HepG2 (cell line): ENCODE data around the gene VPS54. TPM values are rescaled to one million over a fixed set of nuclear protein-coding genes. Genes with fewer than 3 reads are reported as not detected.

Source experiments
- ATF4 ChIP-seq, 2 experiments: fragments of 450-650 bp in 1 of 2; sonication (generic) in 1 of 2; formaldehyde crosslinking; IDR thresholded peaks; 2 replicates each; pipeline versions ENCODE4 v1.5.0 to v1.8.0; 2020 to 2022; ENCODE audit warnings: mild to moderate bottlenecking in 1 of 2, missing genetic modification reagents in 1 of 2
- ELF1 ChIP-seq: sonication (generic); formaldehyde crosslinking; IDR thresholded peaks from 2 replicates; pipeline ENCODE4 v1.4.0; 2020; ENCODE audit warnings: missing genetic modification reagents
- GATA4 ChIP-seq: sonication (generic); IDR thresholded peaks from 2 replicates; pipeline ENCODE4 v1.6.1; 2016; ENCODE audit warnings: antibody characterized with exemption, low read depth, borderline replicate concordance
- GFI1 ChIP-seq: sonication (generic); formaldehyde crosslinking; IDR thresholded peaks from 2 replicates; pipeline ENCODE4 v1.5.0; 2020; ENCODE audit warnings: missing genetic modification reagents, mild to moderate bottlenecking, borderline replicate concordance
- NFYC ChIP-seq: IDR thresholded peaks from 2 replicates; pipeline ENCODE4 v1.6.1; 2016; ENCODE audit warnings: missing genetic modification reagents, missing compliant biosample characterization
- PHF21A ChIP-seq: sonication (generic); formaldehyde crosslinking; IDR thresholded peaks from 2 replicates; pipeline ENCODE4 v1.5.0; 2020; ENCODE audit warnings: mild to moderate bottlenecking, missing genetic modification reagents
- REL ChIP-seq: sonication (generic); formaldehyde crosslinking; conservative IDR thresholded peaks from 2 replicates; pipeline ENCODE4 v1.8.0; 2022; ENCODE audit warnings: mild to moderate bottlenecking, missing genetic modification reagents, moderate library complexity
- RXRB ChIP-seq: IDR thresholded peaks from 2 replicates; pipeline ENCODE4 v1.6.1; 2016; ENCODE audit warnings: borderline replicate concordance, missing genetic modification reagents, missing compliant biosample characterization
- SIX4 ChIP-seq: sonication (generic); formaldehyde crosslinking; IDR thresholded peaks from 2 replicates; pipeline ENCODE4 v1.4.0; 2020; ENCODE audit warnings: missing genetic modification reagents
- SOX5 ChIP-seq: IDR thresholded peaks from 2 replicates; pipeline ENCODE4 v1.6.1; 2016; ENCODE audit warnings: borderline replicate concordance
- SOX6 ChIP-seq, 2 experiments: fragments of 450-650 bp in 1 of 2; sonication (generic) in 1 of 2; formaldehyde crosslinking in 1 of 2; IDR thresholded peaks; 2 replicates each; pipeline versions ENCODE4 v1.4.0 to v1.6.1; 2017 to 2020; ENCODE audit warnings: antibody characterized with exemption in 1 of 2, mild to moderate bottlenecking in 1 of 2, missing genetic modification reagents in 1 of 2
- SSRP1 ChIP-seq: IDR thresholded peaks from 2 replicates; pipeline ENCODE4 v1.6.1; 2016; ENCODE audit warnings: control low read depth
- TBX2 ChIP-seq: sonication (generic); formaldehyde crosslinking; IDR thresholded peaks from 2 replicates; pipeline ENCODE4 v1.5.0; 2020; ENCODE audit warnings: missing genetic modification reagents, mild to moderate bottlenecking, borderline replicate concordance
- TGIF2 ChIP-seq: IDR thresholded peaks from 2 replicates; pipeline ENCODE4 v1.6.1; 2016; ENCODE audit warnings: control low read depth, missing compliant biosample characterization
- ZNF264 ChIP-seq: sonication (generic); formaldehyde crosslinking; IDR thresholded peaks from 2 replicates; pipeline ENCODE4 v1.4.0; 2020; ENCODE audit warnings: missing genetic modification reagents
- ZNF367 ChIP-seq: sonication (generic); formaldehyde crosslinking; IDR thresholded peaks from 2 replicates; pipeline ENCODE4 v1.4.0; 2020; ENCODE audit warnings: missing genetic modification reagents, borderline replicate concordance
- ZNF382 ChIP-seq: sonication (generic); formaldehyde crosslinking; IDR thresholded peaks from 2 replicates; pipeline ENCODE4 v1.5.0; 2020; ENCODE audit warnings: missing genetic modification reagents, mild to moderate bottlenecking, borderline replicate concordance
- ZNF496 ChIP-seq: sonication (generic); formaldehyde crosslinking; IDR thresholded peaks from 2 replicates; pipeline ENCODE4 v1.8.1; 2023; ENCODE audit warnings: mild to moderate bottlenecking, moderate library complexity, missing genetic modification reagents; ENCODE audit not compliant: insufficient replicate concordance
- ZNF614 ChIP-seq: IDR thresholded peaks from 2 replicates; pipeline ENCODE4 v1.6.1; 2018; ENCODE audit warnings: missing biosample characterization, missing genetic modification reagents, inconsistent platforms, borderline replicate concordance
- ZNF749 ChIP-seq: sonication (generic); formaldehyde crosslinking; IDR thresholded peaks from 2 replicates; pipeline ENCODE4 v1.8.0; 2022; ENCODE audit warnings: mild to moderate bottlenecking, missing genetic modification reagents, moderate library complexity, borderline replicate concordance
- polyA plus RNA-seq, 8 experiments: library from polyadenylated mRNA; depleted of rRNA in 3 of 8; stranded (reverse) in 7 of 8; unstranded in 1 of 8; fragments of >200 nt; fragmentation: Illumina TruSeq in 4 of 8; extraction: Trizol in 4 of 8; gene quantifications; 2 replicates each; pipeline versions ENCODE4 v1.2.1 to v1.2.3, GENCODE V29; 2011 to 2016; ENCODE audit warnings: low read depth in 4 of 8, missing spikeins in 1 of 8, mixed read lengths in 1 of 8; ENCODE audit not compliant: insufficient read depth in 1 of 8
- total RNA-seq, 5 experiments: library from RNA; depleted of rRNA; stranded (reverse); fragments of >200 nt; fragmentation: Illumina TruSeq; extraction: Trizol; gene quantifications; 2 replicates each; pipeline ENCODE4 v1.2.3, GENCODE V29; 2016; ENCODE audit warnings: low read depth in 1 of 5
- TF ChIP-seq, protein P1 (sequence below): sonication (generic); formaldehyde crosslinking; IDR thresholded peaks from 2 replicates; pipeline ENCODE4 v1.4.0; 2020; ENCODE audit warnings: low read depth, mild to moderate bottlenecking, missing genetic modification reagents
- TF ChIP-seq, protein P2 (sequence below): IDR thresholded peaks from 2 replicates; pipeline ENCODE4 v1.6.1; 2016; ENCODE audit warnings: low read depth, missing genetic modification reagents, missing compliant biosample characterization

VPS54 gene
- total and polyA plus RNA-seq, 2 of the 13 experiments (the other 11 are each of a cell fraction or from before 2014, with no cell fraction given): 64.7 to 77.5 TPM

- TF ChIP-seq, protein P1, sequence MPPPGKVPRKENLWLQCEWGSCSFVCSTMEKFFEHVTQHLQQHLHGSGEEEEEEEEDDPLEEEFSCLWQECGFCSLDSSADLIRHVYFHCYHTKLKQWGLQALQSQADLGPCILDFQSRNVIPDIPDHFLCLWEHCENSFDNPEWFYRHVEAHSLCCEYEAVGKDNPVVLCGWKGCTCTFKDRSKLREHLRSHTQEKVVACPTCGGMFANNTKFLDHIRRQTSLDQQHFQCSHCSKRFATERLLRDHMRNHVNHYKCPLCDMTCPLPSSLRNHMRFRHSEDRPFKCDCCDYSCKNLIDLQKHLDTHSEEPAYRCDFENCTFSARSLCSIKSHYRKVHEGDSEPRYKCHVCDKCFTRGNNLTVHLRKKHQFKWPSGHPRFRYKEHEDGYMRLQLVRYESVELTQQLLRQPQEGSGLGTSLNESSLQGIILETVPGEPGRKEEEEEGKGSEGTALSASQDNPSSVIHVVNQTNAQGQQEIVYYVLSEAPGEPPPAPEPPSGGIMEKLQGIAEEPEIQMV (CRISPR knock-in tag): no peak
- no peak for TF ChIP-seq ZNF496 (CRISPR knock-in tag)
- peak; percentile 100 for TF ChIP-seq ZNF264 (CRISPR knock-in tag)
- 0 out of 2 replicates have a peak, but pooled peaks have one; percentile 46 for TF ChIP-seq ZNF382 (CRISPR knock-in tag)
- peak; percentile 72; the same call in 1 of the 2 replicates for TF ChIP-seq SSRP1 (CRISPR knock-in tag)
- 0 out of 2 replicates have a peak, but pooled peaks have one; percentile 59 for TF ChIP-seq ZNF614
- peak; percentile 53; the same call in 1 of the 2 replicates for TF ChIP-seq PHF21A (CRISPR knock-in tag)
- TF ChIP-seq SOX5 (CRISPR knock-in tag): peak; percentile 86; the same call in 1 of the 2 replicates
- TF ChIP-seq REL (CRISPR knock-in tag): no peak
- TF ChIP-seq, protein P2, sequence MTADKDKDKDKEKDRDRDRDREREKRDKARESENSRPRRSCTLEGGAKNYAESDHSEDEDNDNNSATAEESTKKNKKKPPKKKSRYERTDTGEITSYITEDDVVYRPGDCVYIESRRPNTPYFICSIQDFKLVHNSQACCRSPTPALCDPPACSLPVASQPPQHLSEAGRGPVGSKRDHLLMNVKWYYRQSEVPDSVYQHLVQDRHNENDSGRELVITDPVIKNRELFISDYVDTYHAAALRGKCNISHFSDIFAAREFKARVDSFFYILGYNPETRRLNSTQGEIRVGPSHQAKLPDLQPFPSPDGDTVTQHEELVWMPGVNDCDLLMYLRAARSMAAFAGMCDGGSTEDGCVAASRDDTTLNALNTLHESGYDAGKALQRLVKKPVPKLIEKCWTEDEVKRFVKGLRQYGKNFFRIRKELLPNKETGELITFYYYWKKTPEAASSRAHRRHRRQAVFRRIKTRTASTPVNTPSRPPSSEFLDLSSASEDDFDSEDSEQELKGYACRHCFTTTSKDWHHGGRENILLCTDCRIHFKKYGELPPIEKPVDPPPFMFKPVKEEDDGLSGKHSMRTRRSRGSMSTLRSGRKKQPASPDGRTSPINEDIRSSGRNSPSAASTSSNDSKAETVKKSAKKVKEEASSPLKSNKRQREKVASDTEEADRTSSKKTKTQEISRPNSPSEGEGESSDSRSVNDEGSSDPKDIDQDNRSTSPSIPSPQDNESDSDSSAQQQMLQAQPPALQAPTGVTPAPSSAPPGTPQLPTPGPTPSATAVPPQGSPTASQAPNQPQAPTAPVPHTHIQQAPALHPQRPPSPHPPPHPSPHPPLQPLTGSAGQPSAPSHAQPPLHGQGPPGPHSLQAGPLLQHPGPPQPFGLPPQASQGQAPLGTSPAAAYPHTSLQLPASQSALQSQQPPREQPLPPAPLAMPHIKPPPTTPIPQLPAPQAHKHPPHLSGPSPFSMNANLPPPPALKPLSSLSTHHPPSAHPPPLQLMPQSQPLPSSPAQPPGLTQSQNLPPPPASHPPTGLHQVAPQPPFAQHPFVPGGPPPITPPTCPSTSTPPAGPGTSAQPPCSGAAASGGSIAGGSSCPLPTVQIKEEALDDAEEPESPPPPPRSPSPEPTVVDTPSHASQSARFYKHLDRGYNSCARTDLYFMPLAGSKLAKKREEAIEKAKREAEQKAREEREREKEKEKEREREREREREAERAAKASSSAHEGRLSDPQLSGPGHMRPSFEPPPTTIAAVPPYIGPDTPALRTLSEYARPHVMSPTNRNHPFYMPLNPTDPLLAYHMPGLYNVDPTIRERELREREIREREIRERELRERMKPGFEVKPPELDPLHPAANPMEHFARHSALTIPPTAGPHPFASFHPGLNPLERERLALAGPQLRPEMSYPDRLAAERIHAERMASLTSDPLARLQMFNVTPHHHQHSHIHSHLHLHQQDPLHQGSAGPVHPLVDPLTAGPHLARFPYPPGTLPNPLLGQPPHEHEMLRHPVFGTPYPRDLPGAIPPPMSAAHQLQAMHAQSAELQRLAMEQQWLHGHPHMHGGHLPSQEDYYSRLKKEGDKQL (CRISPR knock-in tag): 0 out of 2 replicates have a peak, but pooled peaks have one; percentile 33
- no peak for TF ChIP-seq NFYC (CRISPR knock-in tag)
- TF ChIP-seq GATA4: peak; percentile 71
- peak; percentile 24; the same call in 1 of the 2 replicates for TF ChIP-seq ELF1 (CRISPR knock-in tag)
- TF ChIP-seq SOX6 (IDR thresholded peaks at IDR 0.05): no peak
- TF ChIP-seq SOX6 (CRISPR knock-in tag; IDR thresholded peaks at IDR 0.05): peak; percentile 83
- TF ChIP-seq ZNF367 (CRISPR knock-in tag): no peak
- TF ChIP-seq ZNF749 (CRISPR knock-in tag): no peak
- peak; percentile 70 for TF ChIP-seq TBX2 (CRISPR knock-in tag)
- 0 out of 2 replicates have a peak, but pooled peaks have one; percentile 16 for TF ChIP-seq SIX4 (CRISPR knock-in tag)
- no peak for TF ChIP-seq ATF4 (CRISPR knock-in tag; IDR thresholded peaks at IDR 0.05)
- TF ChIP-seq GFI1 (CRISPR knock-in tag): peak; percentile 40; the same call in 1 of the 2 replicates
- 0 out of 2 replicates have a peak, but pooled peaks have one; percentile 50 for TF ChIP-seq TGIF2 (CRISPR knock-in tag)
- peak; percentile 63; the same call in 1 of the 2 replicates for TF ChIP-seq RXRB (CRISPR knock-in tag)
Observed at GRCh38 chr2:63950414-63950813, 68.8 kb downstream of the VPS54 start (continued).
